GM12878 (cell line): ENCODE data around the gene HDHD3.

Source experiments
- ATF2 ChIP-seq: IDR thresholded peaks from 2 replicates; pipeline ENCODE4 v1.6.1; 2012; ENCODE audit warnings: low read length, inconsistent platforms
- ATF7 ChIP-seq: fragments of 450-650 bp; IDR thresholded peaks from 2 replicates; pipeline ENCODE4 v1.6.1; 2016; ENCODE audit warnings: low read depth, mild to moderate bottlenecking
- BACH1 ChIP-seq: fragments of 450-650 bp; IDR thresholded peaks from 2 replicates; pipeline ENCODE4 v1.6.1; 2017; ENCODE audit warnings: mild to moderate bottlenecking, borderline replicate concordance
- CTCF ChIP-seq, 3 experiments: IDR thresholded peaks in 2 of 3; conservative IDR thresholded peaks in 1 of 3; 2 replicates each; pipeline ENCODE4 v1.5.1; 2011; ENCODE audit warnings: low read depth in 3 of 3, low read length in 3 of 3, mild to moderate bottlenecking in 3 of 3, control low read depth in 2 of 3, moderate library complexity in 2 of 3, inconsistent platforms in 1 of 3, mixed read lengths in 1 of 3; ENCODE audit not compliant: control insufficient read depth in 2 of 3, insufficient read depth in 1 of 3; ENCODE audit errors: extremely low read depth in 1 of 3
- GABPA ChIP-seq: IDR thresholded peaks from 2 replicates; pipeline ENCODE4 v1.6.1; 2014; ENCODE audit warnings: antibody characterized with exemption, low read depth, mild to moderate bottlenecking, inconsistent platforms
- KAT2A ChIP-seq: conservative IDR thresholded peaks from 2 replicates; pipeline ENCODE4 v1.6.1; 2011; ENCODE audit warnings: low read depth, low read length; ENCODE audit not compliant: control insufficient read depth
- KDM1A ChIP-seq: fragments of 200-600 bp; sonication (generic); IDR thresholded peaks from 2 replicates; pipeline ENCODE4 v1.6.1; 2016; ENCODE audit warnings: borderline replicate concordance
- LARP7 ChIP-seq: fragments of 450-650 bp; IDR thresholded peaks from 2 replicates; pipeline ENCODE4 v1.6.1; 2017; ENCODE audit warnings: mild to moderate bottlenecking
- PML ChIP-seq: IDR thresholded peaks from 2 replicates; pipeline ENCODE4 v1.6.1; 2012; ENCODE audit warnings: low read length, inconsistent platforms
- RCOR1 ChIP-seq: conservative IDR thresholded peaks from 2 replicates; pipeline ENCODE4 v1.6.1; 2012; ENCODE audit warnings: low read depth, low read length, improper control_type of control experiment
- TAF1 ChIP-seq: IDR thresholded peaks from 2 replicates; pipeline ENCODE4 v1.6.1; 2011; ENCODE audit warnings: mild to moderate bottlenecking, low read depth, low read length, borderline replicate concordance
- TBL1XR1 ChIP-seq: IDR thresholded peaks from 2 replicates; pipeline ENCODE4 v1.6.1; 2012; ENCODE audit warnings: low read depth, low read length, improper control_type of control experiment
- YY1 ChIP-seq: IDR thresholded peaks from 2 replicates; pipeline ENCODE4 v1.6.1; 2011; ENCODE audit warnings: low read depth, mild to moderate bottlenecking, low read length
- ZNF24 ChIP-seq: fragments of 450-650 bp; IDR thresholded peaks from 2 replicates; pipeline ENCODE4 v1.6.1; 2017; ENCODE audit warnings: antibody characterized with exemption, mild to moderate bottlenecking

GRCh38 chr9:113350107-113350661 is 26.6 kb downstream of the HDHD3 start:
- TF ChIP-seq CTCF (IDR thresholded peaks at IDR 0.05 in 2 of 3, conservative IDR thresholded peaks at IDR 0.05 in 1 of 3; ENCODE audit: control insufficient read depth in 2 of 3, extremely low read depth in 1 of 3, insufficient read depth in 1 of 3, low read depth in 3 of 3, low read length in 3 of 3) (no peak), ATF2 (no peak), TBL1XR1 (no peak), TAF1 (no peak), ZNF24 (no peak), RCOR1 (no peak), PML (no peak), YY1 (no peak), LARP7 (no peak), BACH1 (no peak), KDM1A (no peak), KAT2A (no peak), ATF7 (no peak), GABPA (no peak)
